CD14-positive monocyte (primary cell): ENCODE results near the gene POLE. TPM values are rescaled to one million over a fixed set of nuclear protein-coding genes. Genes with fewer than 3 reads are reported as not detected.
A peak's percentile ranks its signal among the peaks of the same experiment; 100 is the strongest.

Experiments
- DNase-seq, 3 donors: peaks; one replicate each; pipeline ENCODE4 v3.0.0-alpha.2; 2011 to 2022
- H2AFZ ChIP-seq: 2 replicates; pipeline ENCODE4 v1.6.0; 2012; ENCODE audit warnings: mild to moderate bottlenecking, low read depth, low read length, inconsistent platforms; ENCODE audit not compliant: insufficient read depth, poor library complexity, severe bottlenecking
- H3K27ac ChIP-seq, 2 donors: 1 replicate in 1 of 2; 2 replicates in 1 of 2; pipeline ENCODE4 v1.5.1; 2012 to 2013; ENCODE audit warnings: low read length in 2 of 2, control low read depth in 1 of 2, inconsistent platforms in 1 of 2, low read depth in 1 of 2, mild to moderate bottlenecking in 1 of 2
- H3K27me3 ChIP-seq, 2 donors: one replicate each; pipeline versions ENCODE4 v1.6.0 to v1.6.1; 2011 to 2013; ENCODE audit warnings: low read length in 2 of 2; ENCODE audit not compliant: control insufficient read depth in 2 of 2, insufficient read depth in 2 of 2
- H3K36me3 ChIP-seq, 2 donors: replicated peaks in 1 of 2; 1 replicate in 1 of 2; 2 replicates in 1 of 2; pipeline versions ENCODE4 v1.5.1 to v1.6.1; 2012 to 2013; ENCODE audit warnings: low read length in 2 of 2, control low read depth in 1 of 2, inconsistent platforms in 1 of 2, mild to moderate bottlenecking in 1 of 2; ENCODE audit not compliant: insufficient read depth in 2 of 2, control insufficient read depth in 1 of 2
- H3K4me1 ChIP-seq, 2 donors: 1 replicate in 1 of 2; 2 replicates in 1 of 2; pipeline versions ENCODE4 v1.5.1 to v1.6.1; 2012 to 2013; ENCODE audit warnings: low read length in 2 of 2, control low read depth in 1 of 2, inconsistent platforms in 1 of 2, mild to moderate bottlenecking in 1 of 2, moderate library complexity in 1 of 2; ENCODE audit not compliant: insufficient read depth in 2 of 2, control insufficient read depth in 1 of 2
- H3K4me2 ChIP-seq: replicated peaks from 2 replicates; pipeline ENCODE3; 2012; ENCODE audit warnings: low read length, moderate library complexity, mild to moderate bottlenecking; ENCODE audit not compliant: poor library complexity, severe bottlenecking; ENCODE audit errors: extremely low read depth
- H3K4me3 ChIP-seq, 3 experiments: fragments of 200-600 bp in 1 of 3; sonication (generic) in 1 of 3; replicated peaks in 1 of 3; 1 replicate in 2 of 3; 2 replicates in 1 of 3; pipeline ENCODE4 v1.5.1; 2011 to 2013; ENCODE audit warnings: low read length in 3 of 3, mild to moderate bottlenecking in 3 of 3, control low read depth in 2 of 3, low read depth in 2 of 3, inconsistent platforms in 1 of 3, moderate library complexity in 1 of 3
- H3K79me2 ChIP-seq: 2 replicates; pipeline ENCODE4 v1.6.0; 2012; ENCODE audit warnings: mild to moderate bottlenecking, control low read depth, inconsistent platforms, low read length, moderate library complexity; ENCODE audit not compliant: insufficient read depth
- H3K9ac ChIP-seq: 2 replicates; pipeline ENCODE4 v1.6.0; 2017; ENCODE audit warnings: low read length, mild to moderate bottlenecking; ENCODE audit not compliant: insufficient read depth, poor library complexity, severe bottlenecking
- H3K9me3 ChIP-seq, 2 donors: replicated peaks in 1 of 2; 1 replicate in 1 of 2; 2 replicates in 1 of 2; pipeline versions ENCODE4 v1.5.1 to v1.6.1; 2012 to 2013; ENCODE audit warnings: low read length in 2 of 2, control low read depth in 1 of 2; ENCODE audit not compliant: control insufficient read depth in 1 of 2, insufficient read depth in 1 of 2
- H4K20me1 ChIP-seq: 2 replicates; pipeline ENCODE4 v1.6.0; 2012; ENCODE audit warnings: mild to moderate bottlenecking, low read length, control low read depth, moderate library complexity; ENCODE audit not compliant: insufficient read depth
- H3K27ac Mint-ChIP-seq, 7 donors: one replicate each; pipeline ENCODE4 v1.8.0; 2020; ENCODE audit warnings: mild to moderate bottlenecking in 7 of 7, mixed read lengths in 7 of 7, moderate library complexity in 6 of 7, inconsistent platforms in 2 of 7
- H3K27me3 Mint-ChIP-seq, 3 donors: one replicate each; pipeline ENCODE4 v1.8.0; 2021 to 2022; ENCODE audit warnings: low read depth in 3 of 3, mild to moderate bottlenecking in 3 of 3, mixed read lengths in 3 of 3, moderate library complexity in 3 of 3, inconsistent platforms in 1 of 3
- H3K36me3 Mint-ChIP-seq, 2 donors: one replicate each; pipeline ENCODE4 v1.8.0; 2020; ENCODE audit warnings: mixed read lengths in 2 of 2, inconsistent platforms in 1 of 2, mild to moderate bottlenecking in 1 of 2
- H3K4me1 Mint-ChIP-seq: one replicate; pipeline ENCODE4 v1.8.0; 2020; ENCODE audit warnings: mild to moderate bottlenecking, mixed read lengths
- H3K4me3 Mint-ChIP-seq, 2 donors: one replicate each; pipeline ENCODE4 v1.8.0; 2020; ENCODE audit warnings: mild to moderate bottlenecking in 2 of 2, mixed read lengths in 2 of 2, moderate library complexity in 1 of 2
- H3K9me3 Mint-ChIP-seq, 7 donors: one replicate each; pipeline ENCODE4 v1.8.0; 2020 to 2022; ENCODE audit warnings: mixed read lengths in 7 of 7, mild to moderate bottlenecking in 6 of 7, moderate library complexity in 6 of 7, inconsistent platforms in 2 of 7
- CTCF ChIP-seq: fragments of 200-600 bp; IDR thresholded peaks from one replicate; pipeline ENCODE4 v1.8.0; 2022; ENCODE audit warnings: antibody characterized with exemption, mild to moderate bottlenecking
- WGBS: methylation state at CpG from one replicate; pipeline ENCODE4 v1.1.5; 2013; ENCODE audit warnings: missing lambda C conversion rate; ENCODE audit not compliant: insufficient coverage; 5-methylcytosine and 5-hydroxymethylcytosine counted together
- intact Hi-C, 2 donors: fragments of 100-400 bp; cut with micrococcal nuclease; formaldehyde crosslinking; loops; one replicate each; pipeline versions ENCODE4 v1.15.0 to v1.15.1; 2023
- polyA plus RNA-seq, 3 donors: library from polyadenylated mRNA; depleted of rRNA in 1 of 3; unstranded in 2 of 3; stranded (reverse) in 1 of 3; fragments of 300-500 nt in 2 of 3; fragments of >200 nt in 1 of 3; fragmentation: Illumina TruSeq in 2 of 3; gene quantifications; 1 replicate in 2 of 3; 2 replicates in 1 of 3; pipeline ENCODE4 v1.2.3, GENCODE V29; 2012 to 2021

POLE gene
- polyA plus RNA-seq, 3 donors = 1.00 to 24.2 (median 2.2) TPM

- Mint-ChIP-seq H3K4me3 (no peak overlapping the region), H3K27ac (peak overlapping the region in 1 of 7 donors; percentile 47), H3K4me1 (peaks cover 18% of the 10 kb centered on the region), H3K36me3 (peaks cover 84 to 98% of the 10 kb centered on the region in 2 donors), H3K27me3 (no peaks in the 10 kb centered on the region), H3K9me3 (peaks cover 0 to 1% (median 0%) of the 10 kb centered on the region in 7 donors)
- Histone ChIP-seq H3K4me2 (no peak overlapping the region), H3K9me3 (no peaks in the 10 kb centered on the region), H3K9ac (no peak overlapping the region), H3K79me2 (no peaks in the 10 kb centered on the region), H4K20me1 (no peaks in the 10 kb centered on the region), H3K36me3 (peaks cover 64 to 98% of the 10 kb centered on the region in 2 donors), H3K4me3 (no peak overlapping the region), H3K4me1 (peaks cover 8 to 12% of the 10 kb centered on the region in 2 donors), H3K27me3 (no peaks in the 10 kb centered on the region), H2AFZ (no peak overlapping the region), H3K27ac (no peak overlapping the region)
- 98% methylated on average over 7 of the region's 13 CpGs for WGBS
- no peak for DNase-seq
- intact Hi-C loops = no loop called here
- no peak for TF ChIP-seq CTCF
Measured at GRCh38 chr12:132665149-132665491, 22.0 kb downstream of the POLE start.

- peaks cover 0 to 1% (median 0%) of the 10 kb centered on the region in 7 donors for H3K9me3 Mint-ChIP-seq
- no peak for TF ChIP-seq CTCF
- no peak overlapping the region for H3K9ac ChIP-seq
Measured at GRCh38 chr12:132664206-132665148, 22.7 kb downstream of the POLE start.

More at GRCh38 chr12:132664206-132665148, 22.7 kb downstream of the POLE start:
- H3K4me2 ChIP-seq = no peak overlapping the region
- peak overlapping the region in 1 of 2 donors; percentile 26 for H3K27ac ChIP-seq
- no peaks in the 10 kb centered on the region for H3K79me2 ChIP-seq
- no peaks in the 10 kb centered on the region for H3K27me3 Mint-ChIP-seq
- no peaks in the 10 kb centered on the region for H3K9me3 ChIP-seq
- 62% methylated on average over 20 of the region's 21 CpGs for WGBS
- intact Hi-C loops = no loop called here
- peaks cover 8 to 12% of the 10 kb centered on the region in 2 donors for H3K4me1 ChIP-seq
- H3K27ac Mint-ChIP-seq = peak overlapping the region in 3 of 7 donors; percentile 15 to 41 (median 26)
- peaks cover 64 to 98% of the 10 kb centered on the region in 2 donors for H3K36me3 ChIP-seq
- DNase-seq = no peak
- H3K36me3 Mint-ChIP-seq = peaks cover 86 to 96% of the 10 kb centered on the region in 2 donors
- no peak overlapping the region for H3K4me3 Mint-ChIP-seq
- no peak overlapping the region for H3K4me3 ChIP-seq
- no peak overlapping the region for H2AFZ ChIP-seq
- H3K4me1 Mint-ChIP-seq = peaks cover 18% of the 10 kb centered on the region
- H3K27me3 ChIP-seq = no peaks in the 10 kb centered on the region
- no peaks in the 10 kb centered on the region for H4K20me1 ChIP-seq
